HG02759 (cell line): Measurements from ENCODE around the gene SOCS4.
"Not testable (repeated sequence)": the region's sequence is repeated elsewhere in the genome, so short reads cannot be mapped to it uniquely, and the experiment has no call there.

Source experiments
- ATAC-seq: cut with Tn5 transposase; IDR thresholded peaks from one replicate; pipeline ENCODE4 v1.9.1; 2021; ENCODE audit warnings: mild to moderate bottlenecking, moderate library complexity; ENCODE audit not compliant: unreplicated experiment

The SOCS4 gene

GRCh38 chr14:55051423-55052268 lies 24.6 kb downstream of the SOCS4 start, which contains the start of gene MAPK1IP1L:
Gene MAPK1IP1L, plus strand, starts transcription at chr14:55051647. Its CDS starts 10,037 bp downstream, at chr14:55061684.
- ATAC-seq = peak; percentile 90

- peak; percentile 20 for ATAC-seq
Measured at GRCh38 chr14:55052269-55052930, 25.4 kb downstream of the SOCS4 start.

- no peak for ATAC-seq
Measured at GRCh38 chr14:55053018-55053417, 26.0 kb downstream of the SOCS4 start.

- ATAC-seq = no peak
Measured at GRCh38 chr14:55053500-55053899, 26.5 kb downstream of the SOCS4 start.

- ATAC-seq = no peak
Measured at GRCh38 chr14:55054098-55054497, 27.1 kb downstream of the SOCS4 start.

GRCh38 chr14:55057919-55058318 lies 30.9 kb downstream of the SOCS4 start:
- ATAC-seq = no peak

GRCh38 chr14:55059333-55059732 lies 32.3 kb downstream of the SOCS4 start:
- ATAC-seq = no peak

GRCh38 chr14:55062517-55063351 lies 35.7 kb downstream of the SOCS4 start:
- ATAC-seq = no peak

GRCh38 chr14:55064896-55065295 lies 37.9 kb downstream of the SOCS4 start:
- not testable (repeated sequence) for ATAC-seq

GRCh38 chr14:55065411-55065810 lies 38.4 kb downstream of the SOCS4 start:
- no peak for ATAC-seq

- no peak for ATAC-seq
Measured at GRCh38 chr14:55066223-55066622, 39.2 kb downstream of the SOCS4 start.

- no peak for ATAC-seq
Measured at GRCh38 chr14:55070981-55071411, 44.0 kb downstream of the SOCS4 start.

- ATAC-seq = peak; percentile 52
Measured at GRCh38 chr14:55071870-55072640, 45.0 kb downstream of the SOCS4 start.

- no peak for ATAC-seq
Measured at GRCh38 chr14:55073856-55074255, 46.8 kb downstream of the SOCS4 start.

- ATAC-seq = peak; percentile 44
Measured at GRCh38 chr14:55074662-55075061, 47.6 kb downstream of the SOCS4 start.

- no peak for ATAC-seq
Measured at GRCh38 chr14:55075628-55076175, 48.7 kb downstream of the SOCS4 start.

GRCh38 chr14:55077170-55078151 lies 50.4 kb downstream of the SOCS4 start:
- peak; percentile 30 for ATAC-seq

GRCh38 chr14:55079961-55080360 lies 52.9 kb downstream of the SOCS4 start:
- ATAC-seq = not testable (repeated sequence)
